VCaP (cell line): ENCODE results near the gene NOG.

Experiments used
- H3K27ac ChIP-seq: fragments of 450-650 bp; 2 replicates; pipeline ENCODE4 v1.5.1; 2017
- TF ChIP-seq, protein P1 (sequence below): fragments of 450-650 bp; conservative IDR thresholded peaks from 2 replicates; pipeline ENCODE4 v1.5.1; 2017; ENCODE audit warnings: mild to moderate bottlenecking, moderate library complexity

Gene NOG

DNA sequence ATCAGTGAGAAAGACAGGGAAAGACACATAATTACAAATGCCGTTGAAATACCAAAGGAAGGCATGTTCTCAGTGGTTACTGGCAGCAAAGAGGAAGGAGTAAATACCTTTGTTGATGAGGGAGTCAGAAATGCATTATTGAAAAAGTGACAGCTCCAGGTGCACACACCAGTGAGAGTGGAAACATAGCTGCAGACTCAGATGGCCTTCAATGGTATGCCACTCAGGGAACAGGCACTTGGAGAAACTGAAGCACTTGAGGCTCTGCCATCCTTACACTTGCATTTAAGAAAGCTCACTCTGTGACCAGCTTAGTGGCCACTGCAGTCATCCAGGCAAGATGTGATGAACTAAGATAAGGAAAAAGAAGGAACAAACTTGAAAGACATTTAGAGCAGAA is 29.9 kb downstream of the NOG start:
- TF ChIP-seq, protein P1, sequence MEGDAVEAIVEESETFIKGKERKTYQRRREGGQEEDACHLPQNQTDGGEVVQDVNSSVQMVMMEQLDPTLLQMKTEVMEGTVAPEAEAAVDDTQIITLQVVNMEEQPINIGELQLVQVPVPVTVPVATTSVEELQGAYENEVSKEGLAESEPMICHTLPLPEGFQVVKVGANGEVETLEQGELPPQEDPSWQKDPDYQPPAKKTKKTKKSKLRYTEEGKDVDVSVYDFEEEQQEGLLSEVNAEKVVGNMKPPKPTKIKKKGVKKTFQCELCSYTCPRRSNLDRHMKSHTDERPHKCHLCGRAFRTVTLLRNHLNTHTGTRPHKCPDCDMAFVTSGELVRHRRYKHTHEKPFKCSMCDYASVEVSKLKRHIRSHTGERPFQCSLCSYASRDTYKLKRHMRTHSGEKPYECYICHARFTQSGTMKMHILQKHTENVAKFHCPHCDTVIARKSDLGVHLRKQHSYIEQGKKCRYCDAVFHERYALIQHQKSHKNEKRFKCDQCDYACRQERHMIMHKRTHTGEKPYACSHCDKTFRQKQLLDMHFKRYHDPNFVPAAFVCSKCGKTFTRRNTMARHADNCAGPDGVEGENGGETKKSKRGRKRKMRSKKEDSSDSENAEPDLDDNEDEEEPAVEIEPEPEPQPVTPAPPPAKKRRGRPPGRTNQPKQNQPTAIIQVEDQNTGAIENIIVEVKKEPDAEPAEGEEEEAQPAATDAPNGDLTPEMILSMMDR = no peak
- no peak overlapping the region for H3K27ac ChIP-seq

DNA sequence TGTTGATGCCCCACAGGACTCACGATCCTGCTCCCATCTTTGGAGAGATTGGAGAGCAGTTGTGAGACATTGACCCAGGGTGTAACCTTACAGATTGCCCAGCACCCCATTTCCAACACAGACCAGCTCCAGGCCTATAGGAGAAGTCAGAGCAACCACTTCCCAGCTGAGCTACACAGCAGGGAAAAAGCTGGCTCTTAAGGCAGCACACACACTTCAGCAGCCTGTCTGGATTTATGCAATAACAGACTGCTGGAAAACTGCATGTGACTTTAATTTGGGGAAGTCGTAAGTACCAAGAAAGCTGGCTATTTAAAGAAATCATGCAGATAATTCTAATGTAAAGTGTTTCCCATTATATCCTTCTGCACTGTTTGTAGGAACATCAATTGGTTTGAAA is 30.8 kb downstream of the NOG start:
- no peak overlapping the region for H3K27ac ChIP-seq
- TF ChIP-seq, protein P1 = no peak

DNA sequence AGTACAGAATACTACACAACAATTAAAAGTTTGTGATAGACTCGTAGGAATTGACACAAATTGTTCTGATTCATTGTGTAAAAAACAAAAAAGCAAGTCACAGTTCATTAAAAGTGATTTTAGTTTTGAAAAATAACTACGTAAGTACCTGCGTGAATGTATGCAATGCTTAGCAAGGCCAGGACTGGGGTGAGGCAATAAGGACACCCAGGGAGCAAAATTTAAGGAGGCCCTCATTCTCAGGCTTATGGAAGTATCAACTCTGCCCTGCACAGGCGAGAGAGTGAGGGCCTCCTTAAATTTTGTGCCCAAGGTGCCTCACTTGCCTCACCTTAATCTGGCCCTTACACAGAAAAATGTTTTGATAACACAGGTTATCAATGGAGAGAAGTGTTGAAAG is 31.4 kb downstream of the NOG start:
- H3K27ac ChIP-seq = no peak overlapping the region
- TF ChIP-seq, protein P1 = no peak

DNA sequence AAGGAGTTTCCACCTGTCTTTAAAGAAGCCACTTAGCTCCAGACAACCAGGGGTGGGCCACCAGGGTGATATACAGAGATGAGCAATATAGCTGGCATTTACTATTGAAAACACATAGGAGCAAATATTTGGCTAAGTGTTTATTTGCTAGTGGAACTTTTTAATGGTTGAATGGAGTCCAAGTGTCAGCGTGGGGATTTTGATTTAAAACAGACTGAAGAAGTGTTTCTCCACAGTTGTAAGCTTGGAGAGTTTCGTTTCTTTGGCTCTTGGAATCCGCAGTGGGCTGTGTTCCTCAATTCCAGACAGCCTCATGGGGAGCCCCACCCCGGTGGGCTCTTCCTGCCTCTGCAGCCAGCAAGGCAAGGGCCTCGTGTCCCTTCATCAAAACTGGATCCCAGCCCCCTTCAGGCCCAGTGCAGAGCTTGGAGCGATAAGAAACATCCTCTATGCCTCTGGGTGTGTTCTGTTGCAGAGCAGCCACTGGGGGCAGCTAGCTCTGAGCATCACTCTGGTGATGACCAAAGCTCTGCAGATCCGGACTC is 36.1 kb downstream of the NOG start:
- no peak overlapping the region for H3K27ac ChIP-seq
- TF ChIP-seq, protein P1 = peak; percentile 80

DNA sequence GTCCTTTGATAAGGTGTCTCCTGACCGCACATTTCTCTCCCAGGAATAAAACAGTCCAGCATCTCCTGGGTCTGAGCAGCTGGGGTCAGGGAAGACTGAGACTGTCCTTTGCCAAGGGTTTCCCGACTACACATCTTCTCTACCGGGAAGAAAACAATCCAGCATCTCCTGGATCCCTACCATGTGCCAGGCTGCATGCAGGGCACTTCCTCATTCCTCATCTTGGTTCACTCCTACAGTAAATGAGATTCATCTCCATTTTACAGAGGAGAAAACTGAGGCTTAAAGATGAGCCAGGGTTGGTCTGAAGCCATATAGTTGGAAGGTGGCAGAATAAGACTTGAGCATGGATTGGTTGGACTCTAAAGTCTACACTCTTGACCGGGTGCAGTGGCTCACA is 36.7 kb downstream of the NOG start:
- TF ChIP-seq, protein P1 = peak; percentile 37
- no peak overlapping the region; the same call in 1 of the 2 replicates for H3K27ac ChIP-seq

DNA sequence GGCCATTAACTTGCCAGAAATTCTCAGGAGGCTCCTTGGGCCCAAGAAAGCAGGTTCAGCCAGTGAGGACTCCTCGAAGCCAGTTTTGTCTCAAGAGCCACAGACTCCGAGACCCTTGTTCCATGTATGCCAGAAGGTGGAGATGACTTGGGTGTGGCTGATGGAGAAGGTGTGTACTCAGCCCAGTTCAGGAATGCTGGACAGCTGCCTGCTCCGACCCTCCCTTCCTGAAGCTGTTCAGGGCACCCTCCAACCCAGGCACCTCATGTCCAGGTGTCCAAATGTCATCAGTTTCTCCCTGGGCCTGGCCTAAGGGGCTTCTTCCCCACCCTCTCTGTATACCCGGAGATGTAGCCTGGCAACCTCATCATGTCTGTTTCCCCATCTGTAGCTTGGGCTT is 40.2 kb downstream of the NOG start:
- TF ChIP-seq, protein P1 = no peak
- no peak overlapping the region for H3K27ac ChIP-seq

DNA sequence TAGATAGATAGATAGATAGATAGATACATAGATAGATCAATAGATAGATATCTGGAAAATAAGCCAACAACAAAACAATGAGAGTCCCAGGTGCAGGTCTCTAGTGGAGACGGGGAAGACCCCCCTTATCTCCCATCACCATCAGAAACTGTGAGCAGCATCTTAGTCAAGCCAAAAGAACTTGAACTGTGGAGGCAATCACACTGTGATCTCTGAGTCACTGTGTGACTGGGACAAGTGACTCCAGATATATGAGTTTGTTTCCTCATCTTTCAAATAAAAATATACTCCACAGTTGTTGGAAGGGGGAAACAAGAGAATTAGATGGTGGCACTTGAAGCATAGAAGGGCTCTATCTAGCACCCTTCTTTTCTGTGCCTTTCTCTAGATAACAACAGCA is 42.1 kb downstream of the NOG start:
- H3K27ac ChIP-seq = no peak overlapping the region
- TF ChIP-seq, protein P1 = no peak

DNA sequence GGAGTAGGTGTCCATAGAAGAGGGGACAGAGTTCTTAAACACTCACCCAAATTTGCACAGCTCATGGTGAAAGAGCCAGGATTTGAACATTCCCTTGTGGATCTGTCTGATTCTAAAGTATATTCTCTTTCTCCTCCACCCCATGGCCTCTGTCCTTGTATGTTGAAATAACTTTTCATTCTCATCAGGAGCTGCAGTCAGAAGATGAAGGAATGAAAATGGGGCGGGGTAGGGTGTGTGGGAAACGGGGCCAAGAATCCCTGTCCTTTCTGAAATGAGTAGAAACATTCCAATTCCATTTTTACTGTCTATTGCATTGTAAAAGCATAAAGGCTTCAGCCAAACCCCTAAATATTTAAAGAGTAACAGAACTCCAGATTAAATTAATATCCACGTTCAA is 42.8 kb downstream of the NOG start:
- no peak overlapping the region for H3K27ac ChIP-seq
- TF ChIP-seq, protein P1 = no peak
